ENCODE results near the gene DOK3.
"Not testable (repeated sequence)": the region's sequence is repeated elsewhere in the genome, so short reads cannot be mapped to it uniquely, and the experiment has no call there.

Gene DOK3

GRCh38 chr5:177509381-177509951 is at the start of gene DOK3:
Gene DOK3 (minus strand): TSS chr5:177509826. CDS start chr5:177509540, 286 bp downstream.
- DNase-seq = no peak

DNA sequence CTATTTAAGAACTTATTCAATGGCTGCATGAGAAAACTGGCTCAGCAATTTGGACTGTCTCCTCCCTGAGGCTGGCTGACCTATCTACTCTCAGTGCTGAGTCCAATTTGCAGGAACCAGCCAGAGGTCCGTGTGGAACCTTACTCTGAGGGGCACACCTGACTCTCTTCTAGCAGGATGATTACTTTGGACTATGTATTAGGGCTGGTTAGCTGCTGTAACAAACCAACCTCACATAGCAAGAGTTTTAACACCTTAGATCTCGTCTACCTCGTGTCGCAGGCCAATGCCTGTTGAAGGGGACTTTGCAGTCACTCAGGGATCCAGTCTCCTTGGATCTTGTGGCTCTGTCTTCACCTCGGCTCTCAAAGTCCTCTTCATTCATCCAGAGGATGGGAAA is 48.2 kb upstream of the DOK3 start:
- DNase-seq = no peak

DNA sequence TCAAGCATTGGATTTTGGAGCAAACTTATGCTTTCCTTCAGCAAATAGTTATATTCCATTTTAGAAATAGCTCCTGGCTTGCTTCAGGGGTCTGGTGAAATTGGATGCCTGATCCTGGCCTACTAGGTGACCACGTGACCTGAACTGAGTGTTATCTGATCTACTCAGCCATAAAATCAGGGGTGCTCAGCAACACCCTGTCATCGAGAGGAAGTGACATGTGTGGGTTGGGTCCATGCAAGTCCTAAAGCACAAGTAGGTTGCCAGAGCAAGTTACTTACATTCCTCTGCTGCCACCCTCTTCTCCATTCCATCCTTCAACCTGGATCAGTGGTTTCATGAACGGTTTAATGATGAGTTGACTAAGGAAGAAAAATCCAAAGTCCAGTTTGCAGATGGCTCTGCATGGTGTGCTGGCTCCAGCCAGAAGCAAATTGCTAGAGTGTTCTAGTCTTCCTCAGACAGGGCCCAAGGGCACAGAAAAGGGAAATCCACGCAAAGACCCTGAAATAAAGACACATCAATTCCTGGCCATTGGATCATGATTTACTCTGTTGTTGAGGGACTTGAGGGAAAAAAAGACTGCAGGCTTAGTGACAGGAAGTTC is 47.5 kb upstream of the DOK3 start:
- no peak for DNase-seq

- DNase-seq = no peak
Observed at GRCh38 chr5:177555665-177556064, 46.0 kb upstream of the DOK3 start.

GRCh38 chr5:177555228-177555627 is 45.6 kb upstream of the DOK3 start:
- DNase-seq = no peak

DNA sequence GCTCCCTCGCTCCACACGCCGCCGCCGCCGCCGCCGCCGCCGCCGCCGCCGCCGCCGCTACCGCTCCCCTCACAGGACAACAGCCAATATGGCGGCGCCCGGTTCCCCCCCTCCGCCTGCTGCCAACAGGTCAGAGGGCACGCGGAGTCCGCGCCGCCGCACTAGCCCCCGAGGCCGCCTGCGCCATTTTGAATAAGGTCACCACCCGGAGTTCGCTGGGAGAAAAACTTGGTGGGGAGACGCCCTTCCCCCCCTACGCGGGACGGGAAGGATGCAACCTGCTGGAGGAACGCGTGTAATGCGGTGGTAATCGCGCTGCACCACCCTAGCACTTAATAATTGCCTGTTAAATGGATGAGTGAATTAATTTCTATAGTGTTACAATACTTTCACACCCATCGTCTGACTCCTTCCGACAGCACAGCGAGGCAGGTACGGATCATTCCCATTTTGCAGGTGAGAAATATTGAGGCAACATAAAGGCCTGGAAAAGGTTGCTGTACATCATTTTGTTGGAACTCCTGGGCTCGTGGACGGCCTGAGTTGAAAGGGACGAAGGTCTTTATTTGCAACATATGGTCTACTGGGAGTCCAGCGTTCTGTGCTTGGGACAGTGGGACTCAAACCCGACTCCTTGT is 45.0 kb upstream of the DOK3 start, which contains the start of gene FAM193B:
Gene FAM193B (minus strand): TSS at position 90 of the 638 bp plus-strand sequence. CDS start 105 bp downstream, outside the sequence.
- DNase-seq = no peak

GRCh38 chr5:177553671-177554429 is 44.2 kb upstream of the DOK3 start:
- no peak for DNase-seq

DNA sequence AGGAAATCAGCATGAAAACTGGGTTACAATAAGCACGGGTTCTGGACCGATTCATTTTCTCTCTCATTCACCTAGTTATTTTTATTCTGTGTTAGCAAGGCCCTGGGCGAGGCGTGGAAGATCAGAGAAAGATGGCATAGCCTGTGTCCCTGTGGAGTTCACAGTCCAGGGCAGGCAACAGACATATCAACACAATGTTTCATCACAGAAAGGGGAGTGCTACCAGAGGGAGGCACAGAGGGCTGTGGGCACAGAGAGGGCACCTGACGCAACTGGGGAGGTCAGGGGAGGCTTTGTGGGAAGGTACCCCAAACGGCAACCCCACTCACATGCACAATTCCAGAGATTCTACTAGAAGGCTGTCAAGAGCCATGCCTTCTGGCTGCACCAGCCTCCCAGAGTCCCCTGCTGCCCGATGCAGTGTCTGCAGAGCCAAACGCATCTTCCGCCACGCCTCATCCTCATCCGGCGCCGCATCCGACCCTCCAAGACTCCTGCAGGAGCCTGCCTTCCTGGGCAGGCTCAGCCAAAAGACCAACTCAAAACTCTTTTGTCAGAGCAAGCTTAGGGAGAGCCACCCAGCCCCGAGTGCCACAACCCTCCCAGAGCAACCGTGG is 43.3 kb upstream of the DOK3 start:
- no peak for DNase-seq

DNA sequence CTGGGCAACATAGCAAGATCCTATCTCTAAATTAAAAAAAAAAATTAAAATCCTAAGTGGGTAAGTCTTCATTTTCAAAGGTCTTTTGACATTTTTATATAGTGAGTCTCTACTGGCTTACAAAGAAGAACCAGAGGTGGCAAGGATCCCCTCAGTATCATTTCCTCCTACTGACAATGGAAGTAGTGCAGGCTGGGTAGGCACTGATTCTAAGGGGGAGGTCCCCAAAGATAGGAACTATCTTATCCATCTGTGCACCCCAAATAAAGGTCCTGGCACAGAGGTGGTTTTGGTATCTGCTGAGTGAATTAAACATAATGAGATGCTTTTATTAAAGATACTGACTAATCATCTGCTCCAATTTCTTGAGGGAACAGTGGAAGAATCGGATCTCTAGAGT is 40.5 kb upstream of the DOK3 start:
- no peak for DNase-seq

DNA sequence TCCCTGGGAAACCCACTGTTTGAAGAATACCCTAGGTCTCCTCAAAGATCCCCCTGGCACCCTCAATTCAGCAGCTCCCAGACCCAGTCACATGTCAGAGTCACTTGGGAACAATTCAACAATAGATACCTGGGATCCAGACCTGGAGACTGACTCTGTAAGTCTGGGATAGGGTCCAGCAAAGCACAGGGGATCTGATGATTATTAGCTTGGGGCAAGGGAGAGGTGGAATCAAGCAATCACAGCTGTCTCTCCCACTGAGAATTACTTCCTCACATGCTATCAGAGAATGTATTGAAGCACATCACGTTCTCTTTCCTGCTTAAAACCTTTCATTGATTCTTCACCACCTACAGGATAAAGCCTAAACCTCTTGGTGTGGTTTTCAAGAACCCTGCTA is 38.9 kb upstream of the DOK3 start:
- DNase-seq = no peak

- no peak for DNase-seq
Observed at GRCh38 chr5:177547736-177548135, 38.1 kb upstream of the DOK3 start.

- DNase-seq = no peak
Observed at GRCh38 chr5:177546258-177546741, 36.7 kb upstream of the DOK3 start.

GRCh38 chr5:177545487-177546257 is 36.0 kb upstream of the DOK3 start:
- DNase-seq = no peak

DNA sequence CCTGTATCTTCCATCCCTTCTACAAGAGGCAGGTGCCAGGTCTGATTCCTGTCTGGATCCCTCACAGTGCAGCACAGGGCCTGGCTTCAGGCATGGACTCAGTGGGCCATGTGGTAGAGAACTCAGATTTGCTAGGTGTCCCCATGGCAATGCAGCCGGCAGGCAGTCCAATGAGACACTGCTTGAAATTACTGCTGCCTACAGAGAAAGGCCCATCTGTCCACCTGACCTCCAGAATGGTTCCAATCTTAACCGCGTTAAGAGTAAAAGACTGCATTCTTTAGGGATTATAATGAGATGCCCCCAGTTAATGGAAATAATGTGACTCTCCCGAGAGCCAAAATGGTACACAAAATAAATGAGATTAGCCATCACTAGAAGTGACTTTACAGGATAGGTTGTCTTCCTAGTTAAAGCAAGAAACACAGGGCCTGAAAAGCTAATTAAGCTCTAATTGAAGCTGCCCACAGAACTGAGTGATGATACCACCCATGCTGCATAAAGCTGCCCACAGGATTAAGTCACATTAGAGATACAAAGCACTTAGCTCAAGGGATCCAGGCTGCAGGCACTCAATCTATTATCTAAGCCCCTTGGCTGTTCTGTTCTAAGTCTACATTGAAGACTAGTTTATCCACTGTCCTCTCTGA is 33.3 kb upstream of the DOK3 start:
- DNase-seq = no peak

GRCh38 chr5:177540438-177540837 is 30.8 kb upstream of the DOK3 start:
- no peak for DNase-seq

DNA sequence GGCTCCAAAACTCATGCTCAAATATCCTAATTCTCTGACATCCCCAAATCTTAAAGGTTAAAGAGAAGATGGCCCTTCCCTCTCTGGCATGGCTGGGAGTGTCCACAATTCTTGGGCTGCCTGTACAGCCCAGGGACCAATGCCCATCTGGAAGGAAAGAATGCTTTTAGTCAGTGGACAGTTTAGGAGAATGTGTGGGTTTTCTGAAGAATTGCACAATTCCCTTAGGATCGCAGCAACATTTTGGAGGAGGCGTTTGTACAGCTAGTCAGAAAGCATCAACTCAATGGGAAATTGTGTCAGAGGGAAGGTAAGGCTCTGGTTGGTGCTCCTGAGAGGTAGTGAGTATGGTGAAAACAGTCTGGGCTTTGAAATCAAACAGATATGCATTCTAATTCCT is 29.8 kb upstream of the DOK3 start:
- no peak for DNase-seq

DNA sequence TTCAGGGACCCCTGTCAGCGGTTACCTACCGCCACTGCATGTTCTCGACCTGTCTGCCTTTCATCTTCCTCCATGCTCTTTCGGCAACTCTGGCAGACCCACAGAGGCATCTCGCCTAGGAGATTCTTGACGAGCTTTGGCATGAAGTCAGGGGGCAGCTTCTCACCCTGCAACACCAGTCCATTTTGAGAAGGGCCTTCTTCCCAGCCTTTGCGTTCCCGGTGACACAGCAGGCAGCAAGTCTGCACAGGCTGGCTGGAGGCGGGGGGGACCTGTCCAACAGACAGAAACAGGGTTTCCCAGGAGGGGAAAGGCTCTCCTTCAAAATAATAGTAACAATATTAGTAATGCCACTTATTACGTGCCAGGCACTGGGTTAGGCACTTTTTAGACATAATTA is 29.2 kb upstream of the DOK3 start:
- DNase-seq = no peak

- no peak for DNase-seq
Observed at GRCh38 chr5:177537389-177538361, 28.0 kb upstream of the DOK3 start.

GRCh38 chr5:177536386-177536785 is 26.8 kb upstream of the DOK3 start:
- DNase-seq = no peak

DNA sequence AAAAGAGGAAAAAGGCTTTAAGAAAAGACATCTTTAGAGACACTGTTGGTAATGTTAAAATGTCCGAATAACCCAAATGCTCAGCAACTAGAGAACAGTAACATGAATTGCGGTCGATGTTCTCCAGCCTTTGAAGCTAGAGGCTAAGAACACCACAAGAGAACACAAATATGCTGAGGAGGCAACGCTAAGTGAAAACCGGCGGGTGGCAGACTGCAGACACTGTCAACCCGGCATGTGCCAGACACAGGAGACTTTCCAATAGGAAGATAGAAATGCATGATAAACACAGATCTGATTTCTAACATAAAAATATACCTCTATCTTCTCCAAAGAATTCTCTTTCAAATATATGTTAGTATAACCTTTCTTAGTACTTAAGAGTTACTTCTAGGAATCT is 25.5 kb upstream of the DOK3 start:
- DNase-seq = no peak

DNA sequence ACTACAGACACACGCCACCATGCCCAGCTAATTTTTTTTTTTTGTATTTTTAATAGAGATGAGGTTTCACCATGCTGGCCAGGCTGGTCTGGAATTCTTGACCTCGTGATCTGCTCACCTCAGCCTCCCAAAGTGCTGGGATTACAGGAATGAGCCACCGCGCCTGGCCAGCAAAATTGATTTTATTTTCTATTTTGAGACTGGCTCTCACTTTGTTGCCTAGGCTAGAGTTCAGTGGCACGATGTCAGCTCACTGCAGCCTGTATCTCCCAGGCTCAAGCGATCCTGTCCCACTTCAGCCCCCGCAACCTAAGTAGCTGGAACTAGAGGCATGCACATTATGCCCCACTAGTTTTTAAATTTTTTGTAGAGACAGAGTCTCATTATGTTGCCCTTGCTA is 24.8 kb upstream of the DOK3 start:
- not testable (repeated sequence) for DNase-seq

Data from NCI-H1436 treated with DMSO at 0.1 percent for 48 hours (cell line).